NCI-H187 treated with DMSO at 0.1 percent for 48 hours (cell line): Measurements from ENCODE around the gene QSOX2.

Source experiments
- DNase-seq: peaks from one replicate; lab custom pipeline; 2025; lab: John Stamatoyannopoulos, UW

QSOX2 gene

DNA sequence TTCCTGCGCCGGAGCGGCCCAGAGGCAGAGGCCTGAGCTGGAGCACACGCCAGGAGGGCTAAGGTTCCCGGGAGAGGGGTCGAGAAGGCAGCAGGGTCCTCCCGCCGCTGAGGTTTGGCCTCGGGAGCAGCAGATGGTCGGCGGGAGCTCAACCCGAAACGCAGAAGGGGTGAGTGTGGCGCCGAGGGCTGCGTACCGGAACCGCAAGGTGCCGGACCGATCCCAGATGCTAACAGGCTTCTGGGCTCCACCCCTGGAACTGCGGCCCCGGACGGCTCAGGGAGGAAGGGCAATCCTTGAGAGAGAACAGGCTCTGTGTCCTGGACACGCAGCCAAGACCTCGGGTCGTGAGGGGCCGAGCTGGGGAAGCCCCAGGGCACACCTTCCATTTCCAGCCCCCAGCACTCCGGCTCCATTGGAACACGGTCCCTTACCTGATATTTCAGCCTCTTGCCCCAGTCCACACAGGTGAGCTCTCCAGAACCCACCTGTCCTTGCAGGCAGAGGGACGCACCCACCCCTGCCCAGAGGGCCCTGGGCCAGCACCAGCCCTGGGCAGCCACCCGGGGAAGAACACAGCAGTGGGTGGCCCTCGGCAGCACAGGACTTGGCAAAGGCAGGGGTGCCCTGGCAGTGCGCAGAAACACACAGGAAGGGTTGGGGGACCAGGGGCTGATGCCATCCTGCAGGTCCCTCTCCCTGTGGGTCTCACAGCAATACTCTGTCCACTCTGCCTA lies 42.0 kb downstream of the QSOX2 start:
- DNase-seq: no peak

DNA sequence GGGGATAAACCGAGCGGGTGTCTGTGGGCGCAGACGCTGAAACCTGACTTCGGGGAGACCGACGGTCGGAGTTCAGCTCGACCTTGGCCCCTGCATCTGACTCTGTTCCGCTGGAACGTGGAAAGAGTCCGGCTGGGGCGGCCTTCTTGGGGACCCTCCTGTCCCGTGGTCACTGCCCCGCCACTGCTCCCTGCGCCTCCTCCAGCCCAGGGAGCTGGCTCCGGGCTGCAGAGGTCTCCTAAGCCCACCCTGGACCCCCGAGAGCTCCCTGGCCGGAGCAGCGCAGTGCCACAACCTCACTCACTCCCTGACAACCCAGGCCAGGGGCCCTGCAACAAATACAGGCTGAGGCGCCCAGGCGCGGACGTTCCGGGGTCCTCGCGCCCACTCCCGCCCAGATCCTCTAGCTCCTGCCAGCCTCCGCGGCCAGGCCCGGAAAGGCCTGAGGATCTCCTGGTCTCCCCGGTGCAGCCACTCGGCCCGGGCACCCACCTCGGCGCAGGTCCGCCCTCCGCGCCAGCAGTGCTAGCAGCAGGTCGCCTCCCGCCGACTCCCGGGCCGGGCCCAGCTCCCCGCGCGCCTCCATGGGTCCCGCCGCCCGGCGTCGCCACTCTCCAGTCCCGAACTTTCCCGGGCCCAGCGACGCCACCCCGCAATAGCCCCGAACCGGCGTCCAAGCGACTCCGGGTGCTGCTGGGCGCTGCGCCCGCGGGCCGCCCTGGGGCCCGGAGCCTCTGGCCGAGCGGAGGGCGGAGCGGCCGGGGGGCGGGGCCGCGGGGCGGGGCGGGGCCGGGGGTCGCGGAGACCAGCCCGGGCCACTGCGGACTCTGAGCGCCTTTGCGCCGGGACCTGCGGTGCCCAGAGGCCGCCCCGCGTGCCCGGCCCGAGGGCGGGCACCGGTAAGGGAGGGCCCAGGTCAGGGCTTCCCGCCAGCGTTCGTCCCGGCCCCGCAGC lies 42.9 kb downstream of the QSOX2 start:
- no peak for DNase-seq

DNA sequence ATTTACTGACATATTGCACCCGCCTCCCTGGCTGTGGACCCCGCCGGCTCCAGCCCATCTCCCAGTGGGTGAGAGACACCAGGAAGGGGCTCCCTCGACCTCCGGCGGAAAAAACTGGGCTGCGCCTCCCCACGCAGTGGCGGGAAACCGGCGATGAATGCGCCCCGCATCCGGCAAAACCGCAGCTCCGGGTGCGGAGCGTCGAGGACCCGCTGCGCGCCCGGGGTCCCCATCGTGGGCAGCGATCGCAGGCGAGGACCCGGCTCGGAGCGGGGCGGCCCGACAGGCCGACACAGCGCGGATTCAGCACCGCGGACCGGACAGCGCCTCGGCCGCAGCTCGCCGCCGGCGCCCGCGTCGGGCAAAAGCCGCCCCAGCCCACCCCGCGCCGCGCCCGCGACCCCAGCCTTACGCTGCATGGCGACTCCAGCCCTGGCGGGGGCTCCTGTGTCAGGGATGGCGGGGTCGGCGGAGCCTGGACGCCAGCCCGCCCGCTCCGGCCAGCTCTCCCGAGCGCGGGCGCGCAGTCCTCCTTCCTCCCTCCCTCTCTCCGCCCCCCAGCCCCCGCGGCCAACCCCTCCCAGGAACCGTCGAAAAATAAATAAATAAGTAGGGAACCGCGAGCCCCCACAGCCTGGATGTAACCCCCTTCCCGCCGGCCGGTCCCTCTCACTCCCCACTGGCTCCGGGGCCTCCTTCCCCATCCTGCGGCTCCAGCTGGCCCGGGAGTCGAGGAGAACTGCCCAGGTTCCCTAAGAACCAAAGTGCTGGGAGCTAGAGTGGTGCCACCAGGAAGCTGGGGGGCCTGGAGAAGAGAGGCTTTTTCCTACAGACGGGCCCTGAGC lies 43.8 kb downstream of the QSOX2 start:
- no peak for DNase-seq

GRCh38 chr9:136201174-136201573 lies 44.4 kb downstream of the QSOX2 start:
- no peak for DNase-seq

DNA sequence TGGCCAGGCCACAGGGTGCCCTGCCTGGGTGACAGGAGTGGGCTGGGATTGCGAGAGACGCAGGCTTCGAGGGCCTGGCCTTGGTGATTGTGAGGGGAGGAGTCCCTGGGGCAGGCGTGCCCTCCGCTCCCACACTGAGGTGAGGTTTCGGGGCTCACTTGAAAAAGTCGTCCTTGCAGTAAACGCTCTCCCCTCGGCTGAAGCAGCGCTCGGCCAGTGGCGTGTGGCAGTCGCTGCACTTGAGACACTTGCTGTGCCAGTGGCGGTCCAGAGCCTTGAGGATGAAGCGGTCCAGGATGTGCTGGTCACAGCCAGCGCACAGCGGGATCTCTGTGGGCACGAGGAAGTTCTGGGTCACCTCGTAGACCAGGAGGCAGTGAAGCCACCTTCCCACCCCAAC lies 45.2 kb downstream of the QSOX2 start:
- DNase-seq: no peak

- no peak for DNase-seq
These were observed 46.0 kb downstream of the QSOX2 start for GRCh38 chr9:136199391-136200288.

DNA sequence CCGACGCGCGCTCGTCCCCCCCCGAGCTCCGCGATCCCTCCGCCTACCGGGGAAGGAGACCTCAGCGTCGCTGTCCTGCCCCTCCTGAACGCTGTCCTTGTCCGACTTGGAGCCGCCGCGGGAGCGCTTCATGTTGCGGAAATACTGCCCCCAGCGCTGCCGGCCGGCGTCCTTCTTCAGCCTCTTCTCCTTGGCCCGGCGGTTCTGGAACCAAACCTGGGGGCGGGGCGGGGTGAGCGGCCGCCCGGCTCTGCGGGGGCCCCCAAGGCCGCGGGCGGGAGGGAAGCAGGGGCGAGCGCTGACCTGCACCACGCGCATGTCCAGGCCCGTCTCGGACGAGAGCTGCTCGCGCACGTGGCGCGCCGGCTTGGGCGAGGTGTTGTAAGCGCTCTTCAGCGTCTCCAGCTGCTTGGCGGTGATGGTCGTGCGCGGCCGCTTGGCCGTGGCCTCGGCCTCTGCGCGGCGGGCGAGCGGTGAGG lies 47.0 kb downstream of the QSOX2 start:
- no peak for DNase-seq

DNA sequence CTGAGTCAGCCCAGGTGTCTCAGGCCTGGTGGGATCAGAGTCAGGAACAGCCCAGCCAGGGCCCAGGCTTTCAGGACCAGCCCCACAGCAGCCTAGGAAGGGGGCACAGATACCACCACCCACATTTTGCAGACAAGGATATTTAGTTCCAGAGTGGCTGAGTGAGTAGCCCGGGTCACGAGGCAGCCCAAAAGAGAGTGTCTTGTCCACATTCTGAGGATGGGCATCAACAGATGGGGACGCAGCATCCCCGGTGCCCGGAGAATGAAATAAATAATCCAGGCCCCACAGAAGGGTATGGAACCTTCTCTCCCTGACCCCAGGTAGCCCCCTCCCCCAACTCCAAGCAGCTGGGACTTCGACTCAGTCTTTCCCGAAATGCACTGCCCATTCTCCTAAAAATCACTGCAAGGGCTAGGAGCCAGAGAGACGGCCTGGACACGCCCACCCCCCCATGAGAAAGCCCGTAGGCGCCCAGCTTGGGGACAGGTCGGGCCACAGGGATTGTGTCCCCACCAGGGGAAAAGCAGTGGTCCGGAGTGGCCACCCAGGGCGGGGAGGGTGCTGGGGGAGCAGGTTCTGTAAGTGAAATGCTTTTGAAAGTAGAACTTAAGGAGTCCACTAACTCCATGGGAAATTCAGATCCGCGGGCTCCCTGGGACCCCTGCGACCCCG lies 47.5 kb downstream of the QSOX2 start:
- DNase-seq: no peak

GRCh38 chr9:136197084-136197875 lies 48.3 kb downstream of the QSOX2 start:
- no peak for DNase-seq

DNA sequence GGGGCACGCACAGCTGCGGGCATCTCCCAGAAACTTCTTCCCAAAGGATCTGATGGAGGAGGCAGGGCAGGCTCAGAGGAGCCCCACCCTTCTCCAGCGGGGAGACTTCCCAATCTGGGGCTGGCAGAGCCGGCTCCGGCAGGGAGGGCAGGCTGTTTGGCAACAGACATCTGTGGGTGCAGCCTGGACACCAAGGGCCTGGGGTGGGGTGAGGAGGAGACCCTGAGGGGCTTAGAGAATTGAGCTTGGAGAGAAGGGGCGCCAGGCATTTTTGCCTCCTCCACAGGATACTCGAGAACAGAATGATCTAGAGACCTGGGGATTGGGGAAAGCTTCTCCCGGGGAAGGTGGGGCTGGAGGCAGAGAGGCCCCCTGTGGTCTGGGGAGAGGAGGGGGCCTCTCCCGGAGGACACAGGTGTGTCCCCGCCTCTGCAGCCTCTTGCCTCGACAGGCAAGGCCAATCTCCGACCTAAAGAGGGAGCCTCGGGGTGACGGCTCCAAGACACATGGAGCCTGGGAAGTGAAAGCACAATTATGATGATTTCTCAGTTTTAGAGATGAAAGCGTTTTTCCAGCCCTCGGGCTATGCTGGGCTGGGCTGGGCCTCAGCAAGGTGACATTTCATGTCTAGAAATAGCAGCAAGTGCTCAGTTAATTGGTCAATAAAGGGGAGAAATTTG lies 49.1 kb downstream of the QSOX2 start:
- DNase-seq: no peak

GRCh38 chr9:136194540-136194939 lies 51.1 kb downstream of the QSOX2 start:
- no peak for DNase-seq

- DNase-seq: no peak
These were observed 51.7 kb downstream of the QSOX2 start for GRCh38 chr9:136193891-136194279.

- no peak for DNase-seq
These were observed 52.3 kb downstream of the QSOX2 start for GRCh38 chr9:136193127-136193890.

DNA sequence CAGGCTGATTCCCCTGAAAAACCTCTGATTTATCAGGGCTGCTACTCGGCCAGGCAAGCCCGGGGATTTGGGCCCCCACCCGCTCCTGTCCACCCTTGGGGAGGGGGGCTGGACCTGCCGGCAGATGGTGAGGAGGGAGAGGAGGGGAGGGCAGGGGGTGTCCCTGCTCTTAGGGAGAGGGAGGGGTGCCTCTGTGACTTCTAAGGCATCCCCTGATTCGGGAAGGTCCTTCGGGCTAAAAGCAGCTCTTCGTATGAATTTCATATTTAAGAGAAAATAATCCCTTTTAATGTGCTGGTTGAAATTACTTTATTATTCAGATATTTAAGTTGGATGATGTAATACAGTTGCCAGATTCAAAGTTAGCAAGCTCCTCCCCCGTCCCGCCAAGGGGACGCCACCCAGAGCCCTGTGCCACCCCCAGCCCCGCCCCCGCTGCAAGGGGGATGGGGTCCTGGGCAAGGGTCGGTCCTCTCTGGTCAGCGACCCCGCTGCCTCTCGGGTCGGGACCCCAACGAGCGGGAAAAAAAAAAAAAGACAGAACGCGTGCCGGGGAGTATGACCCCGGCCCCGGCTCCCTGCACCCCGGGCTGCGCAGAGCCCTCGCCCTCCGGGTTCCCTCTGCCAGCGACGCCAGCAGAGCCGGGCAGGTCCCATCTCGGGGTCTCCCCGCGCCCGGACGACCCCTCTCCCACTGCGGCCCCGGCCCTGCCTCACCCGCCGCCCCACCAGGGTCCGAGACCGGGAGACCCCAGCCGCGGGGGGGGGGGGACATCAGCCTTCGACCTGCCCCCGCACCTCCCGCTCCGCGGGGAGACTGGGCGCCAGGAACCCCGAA lies 53.1 kb downstream of the QSOX2 start:
- no peak for DNase-seq

GRCh38 chr9:136191960-136192286 lies 53.7 kb downstream of the QSOX2 start:
- no peak for DNase-seq

GRCh38 chr9:136191099-136191959 lies 54.3 kb downstream of the QSOX2 start:
- DNase-seq: no peak

GRCh38 chr9:136190656-136191055 lies 55.0 kb downstream of the QSOX2 start:
- DNase-seq: no peak
